Measurements from ENCODE around the gene RAB3B. TPM values are rescaled to one million over a fixed set of nuclear protein-coding genes. Genes with fewer than 3 reads are reported as not detected.

The RAB3B gene
- total and polyA plus RNA-seq, 5 donors from 2014 or later: not detected

DNA sequence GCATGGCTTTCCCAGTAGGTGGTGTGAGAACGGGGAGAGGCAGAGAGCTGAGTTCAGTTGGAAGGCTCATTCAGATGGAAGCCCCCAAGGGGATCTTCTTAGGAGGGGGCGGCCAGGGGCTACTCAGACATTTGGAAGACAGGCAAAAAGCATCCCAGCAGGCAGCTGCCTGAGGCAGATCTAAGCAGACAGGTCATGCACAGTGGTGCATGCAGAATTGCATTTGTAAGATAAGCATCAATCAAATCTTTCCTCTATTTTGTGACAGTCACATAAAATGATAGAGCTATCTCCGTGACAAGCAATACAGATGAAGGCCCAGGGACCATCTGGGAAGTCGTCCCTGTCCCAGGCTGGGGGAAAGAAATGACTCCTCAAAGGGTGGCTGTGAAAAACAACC lies 3.8 kb downstream of the RAB3B start:
- ATAC-seq (ENCODE audit: low read depth in 2 of 2): no peak
- DNase-seq: no peak
- no peak overlapping the region for H3K4me3 ChIP-seq (ENCODE audit: low read depth, low read length)
- H3K27ac ChIP-seq (ENCODE audit: insufficient read depth, low read length, poor library complexity, severe bottlenecking): no peak overlapping the region
- H3K9me3 ChIP-seq (ENCODE audit: control insufficient read depth in 2 of 2, low read length in 2 of 2): no peaks in the 10 kb centered on the region
- H3K27me3 ChIP-seq (ENCODE audit: control insufficient read depth, insufficient read depth, low read length): peaks cover 7% of the 10 kb centered on the region
- H3K27me3 Mint-ChIP-seq: peaks cover 23% of the 10 kb centered on the region
- no peaks in the 10 kb centered on the region for H3K36me3 Mint-ChIP-seq
- peaks cover 11% of the 10 kb centered on the region for H3K4me1 ChIP-seq (ENCODE audit: control insufficient read depth, insufficient read depth, low read length, poor library complexity, severe bottlenecking)
- H3K4me3 Mint-ChIP-seq: no peak overlapping the region
- peaks cover 0 to 2% (median 0%) of the 10 kb centered on the region in 7 donors for H3K9me3 Mint-ChIP-seq
- no peaks in the 10 kb centered on the region for H3K36me3 ChIP-seq (ENCODE audit: control insufficient read depth, insufficient read depth, low read length)
- H3K27ac Mint-ChIP-seq: no peak overlapping the region
- H3K4me1 Mint-ChIP-seq: peaks cover 4 to 11% (median 9%) of the 10 kb centered on the region in 4 donors

DNA sequence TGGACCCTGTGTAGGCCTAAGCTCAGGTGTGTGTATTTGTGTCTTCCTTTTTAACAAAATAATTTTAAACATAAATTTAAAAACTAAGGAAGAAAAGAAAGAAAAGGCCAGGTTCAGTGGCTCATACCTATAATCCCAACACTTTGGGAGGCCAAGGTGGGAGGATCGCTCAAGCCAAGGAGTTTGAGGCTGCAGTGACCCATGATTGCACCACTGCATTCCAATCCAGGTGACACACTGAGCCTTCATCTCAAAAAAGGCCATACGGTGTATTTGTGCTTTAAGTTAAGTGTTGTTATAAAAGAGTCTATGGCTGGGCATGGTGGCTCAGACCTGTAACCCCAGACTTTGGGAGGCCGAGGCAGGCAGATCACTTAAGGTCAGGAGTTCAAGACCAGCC lies 8.3 kb downstream of the RAB3B start:
- peaks cover 0 to 2% (median 0%) of the 10 kb centered on the region in 7 donors for H3K9me3 Mint-ChIP-seq
- no peak for ATAC-seq (ENCODE audit: low read depth in 2 of 2)
- H3K36me3 Mint-ChIP-seq: no peaks in the 10 kb centered on the region
- Histone ChIP-seq H3K27ac (ENCODE audit: insufficient read depth, low read length, poor library complexity, severe bottlenecking) (no peak overlapping the region), H3K27me3 (ENCODE audit: control insufficient read depth, insufficient read depth, low read length) (no peaks in the 10 kb centered on the region), H3K4me3 (ENCODE audit: low read depth, low read length) (no peak overlapping the region), H3K4me1 (ENCODE audit: control insufficient read depth, insufficient read depth, low read length, poor library complexity, severe bottlenecking) (no peaks in the 10 kb centered on the region), H3K9me3 (ENCODE audit: control insufficient read depth in 2 of 2, low read length in 2 of 2) (no peaks in the 10 kb centered on the region), H3K36me3 (ENCODE audit: control insufficient read depth, insufficient read depth, low read length) (no peaks in the 10 kb centered on the region)
- no peak overlapping the region for H3K4me3 Mint-ChIP-seq
- H3K4me1 Mint-ChIP-seq: no peaks in the 10 kb centered on the region
- no peak overlapping the region for H3K27ac Mint-ChIP-seq
- DNase-seq: no peak
- peaks cover 4% of the 10 kb centered on the region for H3K27me3 Mint-ChIP-seq

DNA sequence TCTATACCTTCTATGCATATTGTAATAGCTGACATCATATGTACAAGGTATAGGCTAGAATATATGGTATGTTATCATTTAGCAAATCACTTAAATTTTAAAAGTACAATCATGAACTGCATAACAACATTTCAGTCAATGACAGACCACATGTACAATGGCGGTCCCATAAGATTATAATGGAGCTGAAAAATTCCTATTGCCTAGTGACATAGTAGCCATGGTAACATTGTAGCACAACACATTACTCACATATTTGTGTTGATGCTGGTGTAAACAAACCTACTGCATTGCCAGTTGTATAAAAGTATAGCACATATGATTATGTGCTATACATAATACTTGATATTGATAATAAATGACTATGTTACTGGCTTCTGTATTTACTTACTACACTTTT lies 8.9 kb downstream of the RAB3B start:
- Histone ChIP-seq H3K36me3 (ENCODE audit: control insufficient read depth, insufficient read depth, low read length) (no peaks in the 10 kb centered on the region), H3K27me3 (ENCODE audit: control insufficient read depth, insufficient read depth, low read length) (no peaks in the 10 kb centered on the region), H3K9me3 (ENCODE audit: control insufficient read depth in 2 of 2, low read length in 2 of 2) (no peaks in the 10 kb centered on the region), H3K4me1 (ENCODE audit: control insufficient read depth, insufficient read depth, low read length, poor library complexity, severe bottlenecking) (no peaks in the 10 kb centered on the region), H3K27ac (ENCODE audit: insufficient read depth, low read length, poor library complexity, severe bottlenecking) (no peak overlapping the region), H3K4me3 (ENCODE audit: low read depth, low read length) (no peak overlapping the region)
- Mint-ChIP-seq H3K27ac (no peak overlapping the region), H3K9me3 (peaks cover 0 to 1% (median 0%) of the 10 kb centered on the region in 7 donors), H3K27me3 (no peaks in the 10 kb centered on the region), H3K4me3 (no peak overlapping the region), H3K4me1 (no peaks in the 10 kb centered on the region), H3K36me3 (no peaks in the 10 kb centered on the region)
- DNase-seq: no peak
- ATAC-seq (ENCODE audit: low read depth in 2 of 2): no peak

DNA sequence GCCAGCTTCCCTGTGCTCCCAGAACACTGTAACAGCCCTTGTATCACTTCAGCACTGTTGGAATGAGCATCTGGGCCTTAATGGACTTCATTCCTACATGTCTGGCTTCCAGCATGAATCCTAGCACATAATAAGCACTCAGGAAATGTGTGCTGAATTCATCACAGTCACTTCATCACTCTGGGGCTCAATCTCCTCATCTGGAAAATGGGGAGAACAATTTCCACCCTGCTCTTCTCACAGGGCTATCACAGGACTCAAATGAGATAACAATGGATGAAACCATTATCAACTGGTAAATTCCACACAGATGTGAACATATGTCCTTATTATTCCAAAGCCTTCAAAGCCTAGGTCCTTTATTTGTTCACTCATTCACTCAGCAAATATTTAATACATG lies 12.4 kb downstream of the RAB3B start:
- no peak overlapping the region for H3K27ac Mint-ChIP-seq
- Histone ChIP-seq H3K4me3 (ENCODE audit: low read depth, low read length) (no peak overlapping the region), H3K27me3 (ENCODE audit: control insufficient read depth, insufficient read depth, low read length) (no peaks in the 10 kb centered on the region), H3K4me1 (ENCODE audit: control insufficient read depth, insufficient read depth, low read length, poor library complexity, severe bottlenecking) (no peaks in the 10 kb centered on the region), H3K36me3 (ENCODE audit: control insufficient read depth, insufficient read depth, low read length) (no peaks in the 10 kb centered on the region), H3K27ac (ENCODE audit: insufficient read depth, low read length, poor library complexity, severe bottlenecking) (no peak overlapping the region), H3K9me3 (ENCODE audit: control insufficient read depth in 2 of 2, low read length in 2 of 2) (no peaks in the 10 kb centered on the region)
- H3K27me3 Mint-ChIP-seq: no peaks in the 10 kb centered on the region
- no peak for DNase-seq
- no peak for ATAC-seq (ENCODE audit: low read depth in 2 of 2)
- H3K9me3 Mint-ChIP-seq: no peaks in the 10 kb centered on the region
- no peak overlapping the region for H3K4me3 Mint-ChIP-seq
- H3K4me1 Mint-ChIP-seq: no peaks in the 10 kb centered on the region
- no peaks in the 10 kb centered on the region for H3K36me3 Mint-ChIP-seq

DNA sequence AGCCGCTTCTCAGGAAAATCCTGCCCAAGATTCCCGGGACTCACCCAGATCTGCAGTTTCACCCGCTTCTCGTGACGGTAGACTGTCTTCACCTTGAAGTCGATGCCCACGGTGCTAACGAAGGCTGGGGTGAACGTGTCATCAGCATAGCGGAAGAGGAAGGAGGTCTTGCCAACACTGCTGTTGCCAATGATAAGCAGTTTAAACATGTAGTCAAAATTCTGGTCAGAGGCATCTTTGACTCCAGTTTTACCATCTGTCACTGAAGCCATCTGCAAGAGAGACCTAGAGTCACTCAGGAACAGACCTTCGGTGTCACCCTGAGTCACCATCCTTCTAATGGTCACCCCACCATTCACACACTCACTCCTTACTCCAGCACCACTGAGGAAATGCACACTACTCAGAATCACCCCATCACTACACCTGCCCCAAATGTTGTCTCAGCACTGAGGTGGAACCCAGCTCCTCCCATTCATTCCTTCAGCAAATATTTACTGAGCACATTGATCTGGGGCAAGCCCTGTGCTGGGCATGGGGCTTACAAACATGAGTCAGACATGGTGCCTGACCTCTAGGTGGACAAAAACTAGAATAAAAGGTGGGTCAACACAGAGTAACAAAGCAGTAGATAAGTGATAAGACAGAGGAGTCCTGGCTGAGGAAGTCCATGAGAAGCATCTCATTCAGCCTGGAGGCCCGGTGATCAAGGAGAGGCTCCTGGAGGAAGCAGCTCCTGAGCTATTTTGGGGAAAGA lies 13.5 kb downstream of the RAB3B start:
- Histone ChIP-seq H3K36me3 (ENCODE audit: control insufficient read depth, insufficient read depth, low read length) (no peaks in the 10 kb centered on the region), H3K4me3 (ENCODE audit: low read depth, low read length) (no peak overlapping the region), H3K9me3 (ENCODE audit: control insufficient read depth in 2 of 2, low read length in 2 of 2) (no peaks in the 10 kb centered on the region), H3K27me3 (ENCODE audit: control insufficient read depth, insufficient read depth, low read length) (no peaks in the 10 kb centered on the region), H3K4me1 (ENCODE audit: control insufficient read depth, insufficient read depth, low read length, poor library complexity, severe bottlenecking) (no peaks in the 10 kb centered on the region), H3K27ac (ENCODE audit: insufficient read depth, low read length, poor library complexity, severe bottlenecking) (no peak overlapping the region)
- Mint-ChIP-seq H3K27me3 (no peaks in the 10 kb centered on the region), H3K9me3 (no peaks in the 10 kb centered on the region), H3K4me3 (no peak overlapping the region), H3K36me3 (no peaks in the 10 kb centered on the region), H3K4me1 (no peaks in the 10 kb centered on the region), H3K27ac (no peak overlapping the region)
- DNase-seq: no peak
- ATAC-seq (ENCODE audit: low read depth in 2 of 2): no peak

DNA sequence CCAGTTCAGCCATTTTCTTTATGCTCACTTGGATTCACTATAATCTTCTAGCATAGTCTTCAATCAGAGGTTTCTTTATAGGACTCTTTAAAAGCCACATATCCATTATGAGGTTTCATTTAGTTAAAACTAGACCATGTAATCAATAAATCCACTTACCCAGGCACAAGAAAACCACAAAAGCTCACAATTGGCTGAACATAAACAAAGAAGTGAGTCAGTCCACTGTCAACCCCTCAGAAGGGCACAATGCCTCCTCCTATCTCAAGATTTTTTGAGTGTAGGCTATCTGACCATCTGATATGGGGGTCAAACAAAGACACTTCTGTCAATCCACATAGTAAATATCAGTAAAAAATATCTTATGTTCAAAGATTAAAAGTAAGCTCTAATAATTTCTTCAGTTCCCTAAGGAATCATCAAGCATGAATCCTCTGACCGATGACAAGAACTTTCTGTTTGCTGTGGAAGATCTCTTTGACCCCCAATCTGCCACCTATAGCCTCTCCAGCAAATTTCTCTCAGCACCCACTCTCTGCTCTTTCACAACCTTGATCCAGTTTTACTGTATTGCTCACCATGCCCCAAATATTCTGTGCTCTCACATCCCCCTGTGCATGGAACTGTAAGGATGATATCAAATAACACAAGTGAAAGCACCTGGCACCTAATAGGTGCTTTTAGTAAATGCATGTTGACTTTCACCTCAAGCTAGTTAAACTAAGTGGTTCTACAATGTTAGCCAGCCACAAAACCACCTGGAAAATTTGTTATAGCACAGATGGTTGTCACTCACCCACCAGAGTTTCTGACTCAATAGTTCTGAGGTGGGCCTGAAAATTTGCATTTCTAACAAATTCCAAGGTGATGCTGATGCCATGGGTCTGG lies 16.7 kb downstream of the RAB3B start:
- Mint-ChIP-seq H3K27me3 (no peaks in the 10 kb centered on the region), H3K4me3 (no peak overlapping the region), H3K9me3 (no peaks in the 10 kb centered on the region), H3K36me3 (no peaks in the 10 kb centered on the region), H3K4me1 (no peaks in the 10 kb centered on the region), H3K27ac (no peak overlapping the region)
- ATAC-seq (ENCODE audit: low read depth in 2 of 2) (no peak), DNase-seq (no peak)
- no peaks in the 10 kb centered on the region for H3K27me3 ChIP-seq (ENCODE audit: control insufficient read depth, insufficient read depth, low read length)
- no peaks in the 10 kb centered on the region for H3K9me3 ChIP-seq (ENCODE audit: control insufficient read depth in 2 of 2, low read length in 2 of 2)
- no peaks in the 10 kb centered on the region for H3K36me3 ChIP-seq (ENCODE audit: control insufficient read depth, insufficient read depth, low read length)
- no peak overlapping the region for H3K4me3 ChIP-seq (ENCODE audit: low read depth, low read length)
- no peak overlapping the region for H3K27ac ChIP-seq (ENCODE audit: insufficient read depth, low read length, poor library complexity, severe bottlenecking)
- H3K4me1 ChIP-seq (ENCODE audit: control insufficient read depth, insufficient read depth, low read length, poor library complexity, severe bottlenecking): no peaks in the 10 kb centered on the region

DNA sequence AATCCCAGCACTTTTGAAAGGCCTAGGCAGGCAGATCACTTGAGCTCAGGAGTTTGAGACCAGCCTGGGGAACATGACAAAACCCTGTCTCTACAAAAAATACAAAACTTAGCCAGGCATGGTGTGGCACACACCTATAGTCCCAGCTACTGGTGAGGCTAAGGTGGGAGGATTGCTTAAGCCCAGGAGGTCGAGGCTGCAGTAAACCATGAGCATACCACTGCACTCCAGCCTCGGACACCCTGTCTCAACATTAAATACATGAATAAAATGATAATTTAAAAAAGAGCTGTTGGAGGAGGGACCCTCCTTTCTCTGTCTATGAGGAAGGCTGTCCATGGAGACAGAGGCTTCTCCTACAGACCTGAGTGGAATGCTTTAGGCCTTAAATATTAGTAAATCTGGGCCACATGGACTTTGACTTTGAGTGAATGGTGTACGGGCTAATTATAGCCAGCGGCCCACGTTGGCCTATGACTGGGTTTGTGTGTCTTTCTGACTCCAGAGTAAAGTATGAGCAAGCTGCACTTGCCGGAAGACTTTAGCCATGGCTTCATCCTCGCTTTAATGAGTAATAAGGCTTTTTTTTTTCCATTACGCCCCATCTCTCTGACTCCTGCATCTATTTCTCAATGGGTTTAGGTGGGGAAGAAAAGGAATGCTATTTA lies 21.3 kb downstream of the RAB3B start:
- Mint-ChIP-seq H3K27me3 (peaks cover 7% of the 10 kb centered on the region), H3K9me3 (no peaks in the 10 kb centered on the region), H3K27ac (no peak overlapping the region), H3K36me3 (no peaks in the 10 kb centered on the region), H3K4me3 (no peak overlapping the region), H3K4me1 (no peaks in the 10 kb centered on the region)
- H3K36me3 ChIP-seq (ENCODE audit: control insufficient read depth, insufficient read depth, low read length): no peaks in the 10 kb centered on the region
- H3K4me3 ChIP-seq (ENCODE audit: low read depth, low read length): no peak overlapping the region
- no peaks in the 10 kb centered on the region for H3K9me3 ChIP-seq (ENCODE audit: control insufficient read depth in 2 of 2, low read length in 2 of 2)
- no peaks in the 10 kb centered on the region for H3K4me1 ChIP-seq (ENCODE audit: control insufficient read depth, insufficient read depth, low read length, poor library complexity, severe bottlenecking)
- H3K27ac ChIP-seq (ENCODE audit: insufficient read depth, low read length, poor library complexity, severe bottlenecking): no peak overlapping the region
- DNase-seq: no peak
- H3K27me3 ChIP-seq (ENCODE audit: control insufficient read depth, insufficient read depth, low read length): no peaks in the 10 kb centered on the region
- ATAC-seq (ENCODE audit: low read depth in 2 of 2): no peak
